Activated CD4-positive, alpha-beta memory T cell treated with anti-CD3 and anti-CD28 coated beads for 36 hours (primary cell): ENCODE results near the gene CUZD1. TPM values are rescaled to one million over a fixed set of nuclear protein-coding genes. Genes with fewer than 3 reads are reported as not detected.
A peak's percentile ranks its signal among the peaks of the same experiment; 100 is the strongest.

Experiments used
- CTCF ChIA-PET: fragments of 350-600 bp; sonication (Branson Sonifier 250); formaldehyde crosslinking; loops from one replicate; lab custom pipeline; 2021; ENCODE audit warnings: antibody characterized with exemption, inconsistent platforms; lab: Charles Lee
- POLR2A ChIA-PET: fragments of 350-600 bp; sonication (Branson Sonifier 250); formaldehyde crosslinking; loops from one replicate; lab custom pipeline; 2021; ENCODE audit warnings: antibody characterized with exemption; lab: Charles Lee
- DNase-seq: peaks from one replicate; pipeline ENCODE4 v3.0.0-alpha.2; 2020
- H3K27ac Mint-ChIP-seq: one replicate; pipeline ENCODE4 v1.8.0; 2021; ENCODE audit warnings: mixed read lengths
- H3K27me3 Mint-ChIP-seq: one replicate; pipeline ENCODE4 v1.8.0; 2021; ENCODE audit warnings: mixed read lengths
- H3K36me3 Mint-ChIP-seq: one replicate; pipeline ENCODE4 v1.8.0; 2021; ENCODE audit warnings: mixed read lengths
- H3K4me1 Mint-ChIP-seq: one replicate; pipeline ENCODE4 v1.8.0; 2021; ENCODE audit warnings: low read depth, mixed read lengths
- H3K4me3 Mint-ChIP-seq: one replicate; pipeline ENCODE4 v1.8.0; 2021; ENCODE audit warnings: mild to moderate bottlenecking, mixed read lengths
- H3K9me3 Mint-ChIP-seq: one replicate; pipeline ENCODE4 v1.8.0; 2021; ENCODE audit warnings: mixed read lengths
- intact Hi-C: fragments of 100-400 bp; cut with micrococcal nuclease; formaldehyde crosslinking; loops from one replicate; pipeline ENCODE4 v1.15.1; 2023
- total RNA-seq, 2 experiments: library from RNA; stranded (reverse); gene quantifications; one replicate each; pipeline ENCODE4 v1.2.3, GENCODE V29; 2021

CUZD1 gene
- total RNA-seq, 2 experiments from 2014 or later: 1.0 to 1.4 TPM

DNA sequence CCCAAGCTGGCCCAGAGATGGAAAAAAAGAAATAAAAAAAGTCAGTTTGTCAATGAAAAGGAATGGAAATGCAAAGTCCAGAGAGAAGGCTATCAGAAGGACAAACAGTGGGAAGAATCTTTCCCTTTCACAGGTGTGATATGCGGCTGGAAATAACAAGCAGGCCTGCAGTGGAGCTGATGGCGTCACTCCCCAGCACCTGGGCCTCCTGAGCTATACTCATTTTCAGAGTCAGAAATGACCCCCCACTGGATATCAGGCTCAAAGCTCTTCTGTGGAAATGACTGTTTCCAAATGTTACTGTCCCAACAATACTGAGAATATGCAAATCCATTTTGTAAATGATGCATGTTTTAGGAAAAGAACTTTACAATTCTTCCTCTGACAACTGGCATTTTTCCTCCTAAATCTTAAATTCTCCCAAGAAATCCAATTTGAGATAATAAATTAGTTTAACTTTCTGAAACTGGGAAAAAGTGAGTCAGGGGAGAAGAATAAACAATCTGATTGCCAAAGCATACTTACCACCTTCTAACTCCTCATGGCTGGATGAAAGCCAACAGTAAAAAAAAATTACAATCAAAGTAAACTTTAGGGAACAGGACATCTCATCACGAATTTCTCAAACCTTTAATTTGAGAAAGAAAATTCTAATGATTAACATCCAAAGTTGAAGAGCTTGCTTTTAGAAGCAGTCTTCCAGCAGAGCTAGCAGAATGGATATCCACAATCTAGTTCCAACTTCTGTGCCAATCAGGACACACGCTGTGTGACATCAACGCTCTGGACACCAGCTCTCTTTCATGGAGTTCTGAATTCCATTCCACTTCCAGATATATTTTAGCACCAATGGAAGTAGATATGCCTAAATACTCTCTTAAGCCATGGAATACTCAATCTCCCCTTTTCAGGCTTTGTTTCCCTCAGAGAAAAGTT is 5.3 kb upstream of the CUZD1 start:
- Mint-ChIP-seq H3K9me3 (peaks cover 2% of the 10 kb centered on the region), H3K27ac (no peak overlapping the region), H3K4me3 (no peak overlapping the region), H3K36me3 (peaks cover 60% of the 10 kb centered on the region), H3K27me3 (no peaks in the 10 kb centered on the region), H3K4me1 (peaks cover 30% of the 10 kb centered on the region)
- intact Hi-C loops: no loop called here
- no peak for DNase-seq
- POLR2A ChIA-PET: no interaction called here
- CTCF ChIA-PET: no interaction called here

DNA sequence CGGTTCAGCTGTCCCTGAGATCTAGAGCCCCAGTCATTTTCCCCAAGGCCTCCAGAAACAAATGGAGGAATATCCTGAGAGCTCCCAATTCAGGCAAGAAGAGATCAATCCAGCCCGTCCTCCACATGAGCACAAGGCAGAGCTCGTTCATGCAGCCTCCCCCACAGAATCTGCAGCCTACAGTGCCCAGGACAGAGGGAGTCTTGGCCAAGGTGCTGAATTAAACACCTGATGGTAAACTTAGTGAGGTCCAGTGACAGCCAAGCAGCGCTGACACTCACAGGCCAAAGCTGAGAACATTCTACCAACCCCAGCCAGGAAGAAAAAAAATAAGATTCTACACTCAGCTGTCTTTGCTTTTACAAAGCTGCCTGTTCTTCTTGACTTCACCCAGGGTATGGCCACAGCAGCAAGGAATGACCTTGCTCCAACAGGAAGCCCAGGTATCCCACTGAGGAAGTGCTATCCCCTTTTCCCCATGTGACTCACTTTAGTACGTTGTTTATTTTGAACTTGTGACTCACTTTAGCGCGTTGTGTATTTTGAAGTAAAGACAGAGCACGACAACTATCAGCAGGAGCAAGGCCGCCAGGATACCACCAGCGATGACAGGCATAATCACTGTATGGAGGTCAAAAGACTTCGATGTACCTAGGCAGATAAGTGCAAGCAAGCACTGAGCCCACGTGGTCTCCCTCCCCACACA is 4.4 kb upstream of the CUZD1 start:
- no peaks in the 10 kb centered on the region for H3K27me3 Mint-ChIP-seq
- H3K36me3 Mint-ChIP-seq: peaks cover 59% of the 10 kb centered on the region
- DNase-seq: no peak
- peaks cover 25% of the 10 kb centered on the region for H3K4me1 Mint-ChIP-seq
- no peak overlapping the region for H3K4me3 Mint-ChIP-seq
- intact Hi-C loops: no loop called here
- POLR2A ChIA-PET: no interaction called here
- no peak overlapping the region for H3K27ac Mint-ChIP-seq
- CTCF ChIA-PET: no interaction called here
- H3K9me3 Mint-ChIP-seq: peaks cover 2% of the 10 kb centered on the region

DNA sequence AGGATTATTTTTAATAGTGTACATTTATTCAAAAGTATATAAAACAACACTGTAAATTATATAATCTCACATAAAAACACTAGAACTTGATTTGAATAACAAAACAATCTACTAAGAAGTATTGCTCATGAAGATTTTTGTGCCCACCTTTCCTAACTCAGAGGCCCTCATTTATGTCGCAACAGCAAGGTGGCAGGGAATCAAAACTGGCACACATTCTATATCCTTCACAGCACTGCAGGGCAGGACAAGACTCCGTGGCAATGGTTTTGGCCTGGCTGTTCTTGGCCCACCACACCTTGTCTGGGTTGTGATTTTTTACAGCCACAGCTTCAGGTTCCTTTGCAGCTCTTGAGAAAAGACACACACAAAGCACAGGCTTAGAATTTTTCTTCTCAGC is 3.4 kb upstream of the CUZD1 start:
- Mint-ChIP-seq H3K9me3 (peaks cover 4% of the 10 kb centered on the region), H3K4me1 (peaks cover 15% of the 10 kb centered on the region), H3K27ac (no peak overlapping the region), H3K36me3 (peaks cover 53% of the 10 kb centered on the region), H3K4me3 (no peak overlapping the region), H3K27me3 (no peaks in the 10 kb centered on the region)
- intact Hi-C loops: no loop called here
- ChIA-PET POLR2A (no interaction called here), CTCF (no interaction called here)
- DNase-seq: no peak

DNA sequence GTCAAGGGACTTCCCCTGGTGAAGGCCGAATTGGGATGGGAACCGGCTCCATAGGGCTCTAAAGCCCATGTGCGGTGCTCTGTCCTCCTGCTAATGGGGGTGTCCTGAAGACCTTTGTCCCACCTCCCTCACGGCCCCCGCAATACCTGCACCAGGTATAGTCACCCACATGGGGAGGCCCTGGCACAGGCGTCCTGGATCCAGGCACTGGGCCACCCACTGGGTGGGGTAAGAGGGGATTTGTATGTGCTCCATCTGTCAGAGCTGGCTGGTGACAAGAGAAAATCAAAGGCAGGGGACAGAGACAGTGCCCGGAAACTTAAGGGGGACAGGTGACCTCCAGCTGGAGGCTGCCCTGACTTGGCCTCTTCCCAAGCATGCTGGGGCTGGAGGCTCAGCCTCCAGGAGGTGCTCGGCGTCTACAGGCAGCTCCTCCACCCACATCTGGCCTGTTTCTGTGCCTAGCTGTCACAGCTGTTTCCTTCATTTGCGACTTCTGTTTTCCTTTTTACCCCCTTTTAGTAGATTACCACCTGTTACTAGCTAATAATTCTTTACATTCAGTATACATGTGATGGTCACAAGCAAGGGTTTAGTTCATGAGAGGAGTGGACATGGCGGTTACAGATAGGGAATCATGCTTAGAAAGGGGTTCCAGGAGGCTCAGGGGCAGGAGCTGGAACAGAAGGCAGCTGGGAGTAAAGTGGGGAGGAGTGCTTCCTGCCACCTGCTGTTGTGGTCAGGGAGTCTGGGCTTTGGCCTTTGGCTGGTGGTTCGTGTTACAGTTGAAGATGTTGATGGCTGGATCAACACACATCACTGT is 2.3 kb upstream of the CUZD1 start:
- intact Hi-C loops: no loop called here
- ChIA-PET CTCF (no interaction called here), POLR2A (interaction anchor here (0.6 kb wide), 1 partner anchor 97 kb away, joined by 3 read pairs; no protein-coding TSS in a partner anchor)
- Mint-ChIP-seq H3K9me3 (peaks cover 4% of the 10 kb centered on the region), H3K27ac (peak overlapping the region; percentile 25), H3K4me3 (no peak overlapping the region), H3K4me1 (peaks cover 13% of the 10 kb centered on the region), H3K36me3 (peaks cover 47% of the 10 kb centered on the region), H3K27me3 (no peaks in the 10 kb centered on the region)
- DNase-seq: no peak

DNA sequence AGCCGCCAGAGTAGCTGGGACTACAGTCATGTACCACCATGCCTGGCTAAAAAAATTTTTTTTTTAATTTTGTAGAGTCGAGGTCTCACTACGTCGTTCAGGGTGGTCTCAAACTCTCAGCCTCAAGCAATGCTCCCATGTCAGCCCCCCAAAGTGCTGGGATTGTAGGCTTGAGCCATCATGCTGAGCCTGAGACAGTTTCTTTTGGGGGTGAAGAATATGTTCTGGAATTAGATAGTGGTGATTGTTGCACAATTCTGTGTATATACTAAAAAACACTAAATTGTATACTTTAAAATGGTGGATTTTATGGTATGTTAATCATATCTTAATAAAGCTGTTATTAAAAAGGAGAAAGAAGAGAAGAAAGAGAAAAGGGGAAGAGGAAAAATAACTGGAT is 1.5 kb downstream of the CUZD1 start:
- Mint-ChIP-seq H3K27me3 (no peaks in the 10 kb centered on the region), H3K4me1 (no peaks in the 10 kb centered on the region), H3K4me3 (no peak overlapping the region), H3K36me3 (peaks cover 40% of the 10 kb centered on the region), H3K27ac (no peak overlapping the region), H3K9me3 (peaks cover 4% of the 10 kb centered on the region)
- intact Hi-C loops: no loop called here
- ChIA-PET CTCF (no interaction called here), POLR2A (no interaction called here)
- DNase-seq: no peak

DNA sequence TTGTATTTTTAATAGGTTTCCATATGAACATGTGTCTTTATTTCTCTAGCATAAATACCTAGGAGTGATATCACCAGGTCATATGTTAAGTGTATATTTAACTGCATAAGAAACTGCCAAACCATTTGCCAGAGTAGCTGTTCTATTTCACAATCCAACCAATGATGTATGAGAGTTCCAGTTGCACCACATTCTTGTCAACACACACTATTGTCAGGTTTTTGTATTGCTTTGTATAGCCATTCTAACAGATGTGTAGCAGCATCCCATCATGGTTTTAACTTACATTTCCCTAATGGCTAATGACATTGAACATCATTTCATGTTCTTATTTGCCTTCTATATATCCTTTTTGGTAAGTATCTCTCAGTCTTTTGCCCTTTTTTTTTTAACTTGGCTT is 4.1 kb downstream of the CUZD1 start:
- DNase-seq: no peak
- intact Hi-C loops: no loop called here
- H3K4me3 Mint-ChIP-seq: no peak overlapping the region
- no peaks in the 10 kb centered on the region for H3K4me1 Mint-ChIP-seq
- H3K27me3 Mint-ChIP-seq: no peaks in the 10 kb centered on the region
- peaks cover 4% of the 10 kb centered on the region for H3K9me3 Mint-ChIP-seq
- ChIA-PET POLR2A (no interaction called here), CTCF (no interaction called here)
- peaks cover 51% of the 10 kb centered on the region for H3K36me3 Mint-ChIP-seq
- no peak overlapping the region for H3K27ac Mint-ChIP-seq

DNA sequence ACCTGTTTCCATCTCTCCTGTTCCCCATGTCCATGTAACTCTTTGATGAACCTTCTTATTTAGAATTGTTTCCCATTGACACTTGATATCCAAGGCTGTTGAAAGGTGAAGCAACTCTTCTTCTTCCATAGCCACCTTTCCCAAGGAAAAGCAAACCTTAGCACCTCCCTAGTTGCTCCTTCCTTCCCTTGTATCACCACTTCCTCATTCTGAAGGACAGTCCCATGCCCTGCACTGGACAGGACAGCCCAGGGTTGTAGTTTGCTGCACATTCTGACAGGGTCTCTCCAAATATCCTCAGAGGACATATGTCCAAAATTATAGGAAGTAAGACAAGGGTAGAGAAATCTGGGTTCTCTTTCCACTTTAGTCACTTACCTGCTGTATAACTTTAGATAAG is 6.2 kb downstream of the CUZD1 start:
- DNase-seq: no peak
- Mint-ChIP-seq H3K36me3 (peaks cover 50% of the 10 kb centered on the region), H3K27me3 (no peaks in the 10 kb centered on the region), H3K4me3 (no peak overlapping the region), H3K9me3 (no peaks in the 10 kb centered on the region), H3K4me1 (no peaks in the 10 kb centered on the region), H3K27ac (no peak overlapping the region)
- CTCF ChIA-PET: no interaction called here
- intact Hi-C loops: no loop called here
- POLR2A ChIA-PET: no interaction called here

DNA sequence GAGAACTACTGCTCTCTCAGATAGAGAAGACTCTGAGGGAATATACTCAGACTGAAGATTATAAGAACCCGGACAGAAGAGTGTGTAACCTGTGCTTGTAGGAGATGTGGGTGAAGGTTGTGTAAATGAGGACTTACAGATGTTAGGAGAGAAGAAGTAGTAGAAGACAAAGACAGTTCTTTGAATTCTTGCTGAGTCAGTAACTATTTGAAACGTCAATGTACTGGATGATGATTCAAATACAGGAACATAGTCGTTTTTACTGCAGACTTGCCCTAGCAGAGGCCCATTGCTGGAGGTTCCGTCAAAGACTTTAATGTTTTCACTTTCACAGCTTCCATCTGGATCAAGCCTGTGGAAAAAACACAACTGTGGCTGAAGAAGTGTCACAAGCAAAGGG is 6.8 kb downstream of the CUZD1 start:
- Mint-ChIP-seq H3K36me3 (peaks cover 52% of the 10 kb centered on the region), H3K27ac (no peak overlapping the region), H3K4me3 (no peak overlapping the region), H3K9me3 (no peaks in the 10 kb centered on the region), H3K4me1 (no peaks in the 10 kb centered on the region), H3K27me3 (no peaks in the 10 kb centered on the region)
- CTCF ChIA-PET: no interaction called here
- no peak for DNase-seq
- POLR2A ChIA-PET: no interaction called here
- intact Hi-C loops: no loop called here

DNA sequence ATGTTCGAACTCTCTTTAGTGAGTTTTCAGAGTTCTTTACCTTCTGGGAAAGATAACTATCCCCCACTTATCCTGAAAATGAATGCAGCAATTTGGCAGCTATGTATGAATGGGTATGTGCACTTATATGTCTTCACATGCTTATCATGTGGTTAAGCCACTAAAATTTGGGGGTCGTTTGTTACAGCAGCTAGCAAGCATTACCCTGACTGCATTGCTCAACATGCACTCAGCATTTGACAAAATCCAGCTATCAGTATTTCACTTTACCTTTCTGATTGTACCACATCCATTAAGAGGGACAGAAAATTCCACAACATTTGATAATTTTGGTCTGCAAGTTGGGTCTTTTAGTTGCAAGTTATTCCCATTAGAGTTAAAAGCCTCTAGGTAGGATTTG is 9.7 kb downstream of the CUZD1 start:
- Mint-ChIP-seq H3K27ac (no peak overlapping the region), H3K36me3 (peaks cover 56% of the 10 kb centered on the region), H3K4me3 (no peak overlapping the region), H3K4me1 (no peaks in the 10 kb centered on the region), H3K9me3 (no peaks in the 10 kb centered on the region), H3K27me3 (no peaks in the 10 kb centered on the region)
- intact Hi-C loops: no loop called here
- POLR2A ChIA-PET: no interaction called here
- CTCF ChIA-PET: no interaction called here
- DNase-seq: no peak

DNA sequence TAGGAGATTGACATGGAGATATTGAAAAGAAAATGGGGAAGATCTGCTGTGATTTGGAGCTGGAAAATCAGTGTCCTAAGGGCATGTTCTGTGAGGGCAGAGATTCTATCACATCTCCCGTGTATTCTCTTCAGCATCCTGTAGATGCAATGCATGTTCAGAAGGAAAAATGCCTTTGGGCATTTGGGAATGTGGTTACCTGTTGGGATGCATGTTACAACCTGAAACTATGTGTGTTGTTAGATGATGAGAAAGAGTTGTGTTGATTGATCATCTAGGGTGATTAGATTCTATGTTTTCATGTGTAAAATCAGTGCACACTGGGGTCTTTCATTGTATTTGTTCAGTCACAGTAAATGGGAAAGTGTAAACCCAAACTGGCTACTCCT is 14.7 kb downstream of the CUZD1 start:
- ChIA-PET POLR2A (no interaction called here), CTCF (no interaction called here)
- Mint-ChIP-seq H3K27ac (no peak overlapping the region), H3K36me3 (peaks cover 27% of the 10 kb centered on the region), H3K4me1 (no peaks in the 10 kb centered on the region), H3K4me3 (no peak overlapping the region), H3K27me3 (peaks cover 5% of the 10 kb centered on the region), H3K9me3 (peaks cover 3% of the 10 kb centered on the region)
- intact Hi-C loops: no loop called here
- DNase-seq: no peak

DNA sequence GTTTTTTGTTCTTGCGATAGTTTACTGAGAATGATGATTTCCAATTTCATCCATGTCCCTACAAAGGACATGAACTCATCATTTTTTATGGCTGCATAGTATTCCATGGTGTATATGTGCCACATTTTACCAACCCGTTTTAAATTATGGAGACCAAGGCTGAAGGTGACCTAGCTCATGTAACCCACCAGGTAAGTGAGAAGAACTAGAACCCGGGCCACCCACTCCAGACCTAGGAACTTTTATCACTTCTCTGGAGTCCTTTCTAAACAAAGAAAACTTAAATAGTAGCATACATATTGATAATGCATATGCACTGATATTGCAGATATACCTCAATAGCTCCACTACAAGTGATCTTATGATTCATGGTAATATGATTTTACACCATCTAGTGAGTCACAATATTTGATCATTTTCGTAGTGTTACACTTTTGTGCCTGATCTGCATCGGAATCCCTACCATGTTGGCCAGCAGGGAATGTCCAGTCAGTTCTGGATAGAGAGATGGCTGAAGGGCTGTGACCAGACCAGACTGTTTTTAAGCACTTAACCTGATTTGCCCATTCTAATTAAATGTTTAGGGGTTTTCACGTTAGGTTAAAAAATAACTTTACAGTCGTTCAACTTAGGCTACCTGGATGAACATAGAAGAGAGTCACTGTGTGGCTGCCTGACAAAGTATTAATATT is 15.2 kb downstream of the CUZD1 start:
- POLR2A ChIA-PET: no interaction called here
- no peak overlapping the region for H3K27ac Mint-ChIP-seq
- intact Hi-C loops: no loop called here
- CTCF ChIA-PET: no interaction called here
- H3K4me3 Mint-ChIP-seq: no peak overlapping the region
- H3K4me1 Mint-ChIP-seq: no peaks in the 10 kb centered on the region
- peaks cover 3% of the 10 kb centered on the region for H3K9me3 Mint-ChIP-seq
- H3K36me3 Mint-ChIP-seq: peaks cover 24% of the 10 kb centered on the region
- peaks cover 6% of the 10 kb centered on the region for H3K27me3 Mint-ChIP-seq
- no peak for DNase-seq

DNA sequence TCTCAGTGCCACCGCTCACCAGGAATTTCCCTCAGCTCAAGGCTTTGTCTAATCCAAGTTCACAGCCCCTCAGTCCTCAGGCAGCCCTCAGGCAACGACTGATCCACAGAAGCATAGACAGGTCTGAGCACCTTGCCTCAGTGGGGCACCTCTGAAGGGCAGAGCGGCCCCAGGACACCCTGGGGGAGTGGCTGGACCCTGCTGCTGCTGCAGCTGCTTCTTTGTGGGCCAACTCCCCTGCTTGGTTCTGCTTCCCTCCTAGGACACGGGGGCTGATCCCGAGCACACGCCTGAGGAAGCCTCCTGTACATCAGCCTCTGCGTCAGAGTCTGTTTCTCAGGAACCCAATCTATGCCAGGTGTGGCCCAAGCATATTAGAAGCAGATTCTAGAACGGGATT is 16.2 kb downstream of the CUZD1 start:
- POLR2A ChIA-PET: no interaction called here
- intact Hi-C loops: no loop called here
- CTCF ChIA-PET: no interaction called here
- Mint-ChIP-seq H3K4me3 (no peak overlapping the region), H3K27me3 (peaks cover 9% of the 10 kb centered on the region), H3K36me3 (peaks cover 20% of the 10 kb centered on the region), H3K27ac (no peak overlapping the region), H3K9me3 (peaks cover 3% of the 10 kb centered on the region), H3K4me1 (no peaks in the 10 kb centered on the region)
- DNase-seq: no peak
